Hematopoietic multipotent progenitor cell treated with erythropoietin and hydrocortisone succinate and interleukin-3 and kit ligand, for 17 days (in vitro differentiated cells): Measurements from ENCODE around the gene DYRK2.

Source experiments
- DNase-seq: peaks from one replicate; pipeline ENCODE4 v3.0.0-alpha.2; 2015; ENCODE audit warnings: low spot score

The DYRK2 gene

GRCh38 chr12:67705394-67706370 is 57.1 kb downstream of the DYRK2 start:
- no peak for DNase-seq

GRCh38 chr12:67709367-67709954 is 60.9 kb downstream of the DYRK2 start:
- DNase-seq, result no peak

GRCh38 chr12:67710582-67710981 is 62.0 kb downstream of the DYRK2 start:
- no peak for DNase-seq

- DNase-seq, result no peak
Measured at GRCh38 chr12:67712011-67712410, 63.5 kb downstream of the DYRK2 start.

GRCh38 chr12:67714648-67715047 is 66.1 kb downstream of the DYRK2 start:
- no peak for DNase-seq
